RWPE1 (cell line): ENCODE measurements around the gene PRR15L.
A peak's percentile ranks its signal among the peaks of the same experiment; 100 is the strongest.
"Not testable (repeated sequence)": the region's sequence is repeated elsewhere in the genome, so short reads cannot be mapped to it uniquely, and the experiment has no call there.

Experiments used
- CTCF ChIA-PET: fragments of 350-600 bp; sonication (Branson Sonifier 250); formaldehyde crosslinking; extraction: SDS; loops from one replicate; lab custom pipeline; 2021; lab: Yijun Ruan, JAX
- POLR2A ChIA-PET: fragments of 400-600 bp; formaldehyde crosslinking; extraction: SDS; loops from one replicate; lab custom pipeline; 2020; ENCODE audit warnings: antibody characterized with exemption; ENCODE audit not compliant: low non-redundant PET; lab: Yijun Ruan, JAX
- DNase-seq: peaks from one replicate; pipeline ENCODE4 v3.0.0; 2012; ENCODE audit warnings: low spot score
- H3K27ac ChIP-seq: fragments of 450-650 bp; 2 replicates; pipeline ENCODE4 v1.5.1; 2017
- TF ChIP-seq, protein P1 (sequence below): fragments of 450-650 bp; conservative IDR thresholded peaks from 2 replicates; pipeline ENCODE4 v1.5.1; 2017; ENCODE audit warnings: low read depth, mild to moderate bottlenecking

PRR15L gene

GRCh38 chr17:47989700-47990099 is 32.0 kb upstream of the PRR15L start:
- TF ChIP-seq, protein P1, sequence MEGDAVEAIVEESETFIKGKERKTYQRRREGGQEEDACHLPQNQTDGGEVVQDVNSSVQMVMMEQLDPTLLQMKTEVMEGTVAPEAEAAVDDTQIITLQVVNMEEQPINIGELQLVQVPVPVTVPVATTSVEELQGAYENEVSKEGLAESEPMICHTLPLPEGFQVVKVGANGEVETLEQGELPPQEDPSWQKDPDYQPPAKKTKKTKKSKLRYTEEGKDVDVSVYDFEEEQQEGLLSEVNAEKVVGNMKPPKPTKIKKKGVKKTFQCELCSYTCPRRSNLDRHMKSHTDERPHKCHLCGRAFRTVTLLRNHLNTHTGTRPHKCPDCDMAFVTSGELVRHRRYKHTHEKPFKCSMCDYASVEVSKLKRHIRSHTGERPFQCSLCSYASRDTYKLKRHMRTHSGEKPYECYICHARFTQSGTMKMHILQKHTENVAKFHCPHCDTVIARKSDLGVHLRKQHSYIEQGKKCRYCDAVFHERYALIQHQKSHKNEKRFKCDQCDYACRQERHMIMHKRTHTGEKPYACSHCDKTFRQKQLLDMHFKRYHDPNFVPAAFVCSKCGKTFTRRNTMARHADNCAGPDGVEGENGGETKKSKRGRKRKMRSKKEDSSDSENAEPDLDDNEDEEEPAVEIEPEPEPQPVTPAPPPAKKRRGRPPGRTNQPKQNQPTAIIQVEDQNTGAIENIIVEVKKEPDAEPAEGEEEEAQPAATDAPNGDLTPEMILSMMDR = no peak
- ChIA-PET CTCF (interaction anchor here (0.7 kb wide), 1 partner anchor 158 kb away, joined by 4 read pairs; no protein-coding TSS in a partner anchor), POLR2A (no interaction called here)
- no peak overlapping the region for H3K27ac ChIP-seq
- DNase-seq = no peak

DNA sequence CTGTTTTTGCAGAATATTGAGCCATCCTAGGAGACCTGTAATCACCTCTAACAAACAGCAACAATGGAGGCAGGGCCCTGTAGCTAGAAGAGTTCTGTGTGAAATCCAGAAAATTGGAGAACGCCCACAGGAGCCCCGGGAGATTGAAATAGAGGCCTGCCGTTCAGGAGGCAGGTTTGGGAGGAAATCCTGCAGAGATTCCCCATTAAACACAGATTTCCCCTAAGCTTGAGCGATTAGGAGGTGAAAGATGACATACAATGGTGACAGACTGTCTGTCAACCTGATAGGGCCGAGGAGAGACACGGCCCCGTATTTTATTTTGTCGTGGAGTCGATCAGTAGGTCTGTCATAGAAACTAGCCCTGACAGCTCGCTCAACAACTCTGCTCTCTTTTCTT is 31.5 kb upstream of the PRR15L start:
- no peak for DNase-seq
- ChIA-PET POLR2A (no interaction called here), CTCF (interaction anchor here (0.7 kb wide), 1 partner anchor 33 kb away, joined by 3 read pairs; no protein-coding TSS in a partner anchor)
- no peak overlapping the region for H3K27ac ChIP-seq
- TF ChIP-seq, protein P1 = no peak

- DNase-seq, H3K27ac ChIP-seq, POLR2A ChIA-PET: not testable (repeated sequence)
- CTCF ChIA-PET = interaction anchor here (0.7 kb wide), 1 partner anchor 32 kb away, joined by 3 read pairs; no protein-coding TSS in a partner anchor
Observed at GRCh38 chr17:47988445-47988844, 30.8 kb upstream of the PRR15L start.

GRCh38 chr17:47987240-47987835 is 29.7 kb upstream of the PRR15L start:
- ChIA-PET CTCF (no interaction called here), POLR2A (no interaction called here)
- no peak overlapping the region for H3K27ac ChIP-seq
- TF ChIP-seq, protein P1 = no peak
- no peak for DNase-seq

GRCh38 chr17:47986520-47986919 is 28.8 kb upstream of the PRR15L start:
- CTCF ChIA-PET = interaction anchor here (0.7 kb wide), 1 partner anchor 89 kb away, joined by 3 read pairs; no protein-coding TSS in a partner anchor
- no peak for DNase-seq
- TF ChIP-seq, protein P1 = no peak
- no peak overlapping the region for H3K27ac ChIP-seq
- POLR2A ChIA-PET = no interaction called here

DNA sequence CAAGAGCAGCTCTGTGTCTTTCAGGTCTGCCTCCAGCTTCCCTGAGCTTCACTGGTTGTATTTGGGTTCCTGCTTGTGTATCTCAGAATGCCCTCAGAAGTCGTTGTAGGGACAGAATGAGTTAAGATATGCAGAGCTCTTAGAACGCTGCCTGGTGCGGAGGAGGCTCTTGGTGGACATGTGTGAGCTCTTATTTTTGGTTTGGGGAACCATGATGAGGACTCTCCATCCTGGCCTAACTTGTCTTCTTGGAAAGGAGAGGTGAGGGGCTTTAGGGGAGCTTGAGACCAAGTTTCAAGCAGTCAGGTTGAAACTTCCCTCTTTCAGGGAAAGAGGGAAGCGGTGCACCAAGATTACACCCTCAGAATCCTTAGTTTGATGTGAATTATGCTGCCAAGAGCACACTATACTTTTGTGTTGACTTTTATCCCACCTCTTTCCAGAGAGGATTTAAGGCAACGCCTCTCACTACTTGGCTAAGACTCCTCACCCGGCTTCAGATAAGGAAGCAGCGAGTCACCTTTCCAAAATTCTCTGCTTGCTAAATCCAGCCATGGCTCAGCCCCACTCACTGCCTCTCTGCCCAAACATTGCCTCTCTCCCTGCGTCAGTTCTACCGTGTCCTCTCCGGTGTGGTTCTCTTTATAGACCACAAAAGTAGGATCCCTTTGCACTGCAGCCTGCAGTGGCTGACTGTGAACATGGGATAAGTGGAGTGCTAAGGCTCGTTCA is 26.0 kb upstream of the PRR15L start:
- CTCF ChIA-PET = interaction anchor here (0.5 kb wide), 1 partner anchor 1805 kb away, joined by 3 read pairs; the partner anchor contains the start of gene KAT7
- peak overlapping the region; percentile 23 for H3K27ac ChIP-seq
- POLR2A ChIA-PET = no interaction called here
- DNase-seq = no peak
- TF ChIP-seq, protein P1 = no peak
